A549 (cell line): ENCODE results near the gene TUBA3C. TPM values are rescaled to one million over a fixed set of nuclear protein-coding genes. Genes with fewer than 3 reads are reported as not detected.

Experiments used
- ATAC-seq, 2 experiments: fragments of 200-7000 bp in 1 of 2; fragments of >200 bp in 1 of 2; cut with Nextera tagmentation in 1 of 2; cut with Tn5 transposase in 1 of 2; 3 replicates each; pipeline versions ENCODE4 v1.8.0 to v1.9.1; 2018 to 2020; ENCODE audit warnings: mild to moderate bottlenecking in 1 of 2, moderate library complexity in 1 of 2
- CTCF ChIA-PET: fragments of 300-600 bp; sonication (Branson Sonifier 250); formaldehyde crosslinking; extraction: SDS; loops from one replicate; lab custom pipeline; 2021; ENCODE audit warnings: antibody characterized with exemption, inconsistent platforms; lab: Yijun Ruan, JAX
- POLR2A ChIA-PET: fragments of 350-600 bp; formaldehyde crosslinking; extraction: SDS; loops from one replicate; lab custom pipeline; 2021; ENCODE audit warnings: antibody characterized with exemption, inconsistent platforms; lab: Yijun Ruan, JAX
- DNase-seq, 2 experiments: peaks; one replicate each; pipeline versions ENCODE4 v3.0.0 to v3.0.0-alpha.2; 2011 to 2016; ENCODE audit warnings: low read depth in 1 of 2, low spot score in 1 of 2
- FAIRE-seq: peaks from 2 replicates; lab custom pipeline; 2011; peaks lifted over from hg19 to GRCh38; lab: Jason Lieb, UNC
- H3K27ac ChIP-seq, 2 experiments: fragments of >200 bp; sonication (Bioruptor Twin); formaldehyde crosslinking; 3 replicates each; pipeline ENCODE4 v1.5.1; 2016 to 2017
- H3K4me1 ChIP-seq: fragments of >200 bp; sonication (Bioruptor Twin); formaldehyde crosslinking; 3 replicates; pipeline ENCODE4 v1.6.1; 2016
- H3K4me2 ChIP-seq: fragments of >200 bp; sonication (Bioruptor Twin); formaldehyde crosslinking; 3 replicates; pipeline ENCODE4 v1.6.1; 2016
- H3K4me3 ChIP-seq: fragments of >200 bp; sonication (Bioruptor Twin); formaldehyde crosslinking; 3 replicates; pipeline ENCODE4 v1.5.1; 2016
- H3K9me3 ChIP-seq: fragments of >200 bp; sonication (Bioruptor Twin); formaldehyde crosslinking; 3 replicates; pipeline ENCODE4 v1.6.1; 2016
- ATOH8 ChIP-seq: fragments of 250-450 bp; sonication (Bioruptor Pico); IDR thresholded peaks from 2 replicates; pipeline ENCODE4 v1.5.0; 2020; ENCODE audit warnings: low read depth, mild to moderate bottlenecking, moderate library complexity
- BHLHE40 ChIP-seq: IDR thresholded peaks from 2 replicates; pipeline ENCODE4 v1.6.1; 2012; ENCODE audit warnings: low read depth, low read length, inconsistent platforms
- CEBPB ChIP-seq, 2 experiments: fragments of >200 bp in 1 of 2; sonication (Bioruptor Twin) in 1 of 2; formaldehyde crosslinking in 1 of 2; IDR thresholded peaks; 2 replicates each; pipeline ENCODE4 v1.6.1; 2012 to 2016
- E2F6 ChIP-seq: IDR thresholded peaks from 2 replicates; pipeline ENCODE4 v1.6.1; 2012; ENCODE audit warnings: low read depth, borderline replicate concordance
- EHMT2 ChIP-seq: fragments of 200-600 bp; sonication (generic); IDR thresholded peaks from 2 replicates; pipeline ENCODE4 v1.6.1; 2016; ENCODE audit warnings: antibody characterized with exemption, low read depth, mild to moderate bottlenecking, moderate library complexity
- ELK1 ChIP-seq: fragments of 150-350 bp; IDR thresholded peaks from 2 replicates; pipeline ENCODE4 v1.6.1; 2014; ENCODE audit warnings: low read depth, mild to moderate bottlenecking, low read length
- EP300 ChIP-seq, 2 experiments: fragments of >200 bp; sonication (Bioruptor Twin); formaldehyde crosslinking; IDR thresholded peaks; 2 replicates in 1 of 2; 3 replicates in 1 of 2; pipeline ENCODE4 v1.6.1; 2016 to 2017
- HEYL ChIP-seq: fragments of 250-450 bp; sonication (Bioruptor Pico); IDR thresholded peaks from 2 replicates; pipeline ENCODE4 v1.8.0; 2021; ENCODE audit warnings: mild to moderate bottlenecking, moderate library complexity
- HOXA7 ChIP-seq: fragments of 250-450 bp; sonication (Bioruptor Pico); IDR thresholded peaks from 2 replicates; pipeline ENCODE4 v1.5.0; 2020; ENCODE audit warnings: mild to moderate bottlenecking, moderate library complexity
- JUN ChIP-seq, 2 experiments: fragments of >200 bp; sonication (Bioruptor Twin); formaldehyde crosslinking; IDR thresholded peaks; 2 replicates in 1 of 2; 3 replicates in 1 of 2; pipeline ENCODE4 v1.6.1; 2016 to 2017
- NPAS2 ChIP-seq: fragments of 250-450 bp; sonication (Bioruptor Pico); IDR thresholded peaks from 2 replicates; pipeline ENCODE4 v1.8.0; 2022; ENCODE audit warnings: mild to moderate bottlenecking, moderate library complexity, borderline replicate concordance
- POLR2AphosphoS2 ChIP-seq: conservative IDR thresholded peaks from 2 replicates; pipeline ENCODE4 v1.6.1; 2012; ENCODE audit warnings: low read length, improper control_type of control experiment, inconsistent platforms
- RAD21 ChIP-seq, 2 experiments: fragments of >200 bp in 1 of 2; sonication (Bioruptor Twin) in 1 of 2; formaldehyde crosslinking in 1 of 2; IDR thresholded peaks in 1 of 2; conservative IDR thresholded peaks in 1 of 2; 2 replicates in 1 of 2; 3 replicates in 1 of 2; pipeline ENCODE4 v1.6.1; 2012 to 2018; ENCODE audit warnings: inconsistent platforms in 1 of 2
- TP53 ChIP-seq: fragments of 250-450 bp; sonication (Bioruptor Pico); IDR thresholded peaks from 2 replicates; pipeline ENCODE4 v1.5.0; 2021; ENCODE audit warnings: mild to moderate bottlenecking, moderate library complexity
- USF2 ChIP-seq: fragments of 450-650 bp; IDR thresholded peaks from 2 replicates; pipeline ENCODE4 v1.6.1; 2014; ENCODE audit warnings: antibody characterized with exemption
- ZFP36 ChIP-seq: fragments of 450-650 bp; IDR thresholded peaks from 2 replicates; pipeline ENCODE4 v1.6.1; 2014; ENCODE audit warnings: borderline replicate concordance; ENCODE audit not compliant: partially characterized antibody
- ZNF302 ChIP-seq: fragments of 250-450 bp; sonication (Bioruptor Pico); IDR thresholded peaks from 2 replicates; pipeline ENCODE4 v1.9.0; 2021; ENCODE audit warnings: inconsistent platforms, mild to moderate bottlenecking, moderate library complexity
- WGBS: methylation state at CpG from one replicate; pipeline ENCODE4 v1.1.6; 2017; ENCODE audit errors: missing lambda C conversion rate; 5-methylcytosine and 5-hydroxymethylcytosine counted together
- polyA plus RNA-seq, 4 experiments: library from polyadenylated mRNA; depleted of rRNA in 3 of 4; stranded (reverse); fragments of >200 nt; fragmentation: RNase III in 1 of 4; extraction: RNeasy Plus Mini Kit Qiagen cat#74134 plus additional on column Dnase treatment in 1 of 4; gene quantifications; 2 replicates in 3 of 4; 3 replicates in 1 of 4; pipeline ENCODE4 v1.2.3, GENCODE V29; 2011 to 2017

TUBA3C gene
- polyA plus RNA-seq, 2 of the 4 experiments (the other 2 are of a cell fraction), result not detected

- no peak for TF ChIP-seq NPAS2 (CRISPR knock-in tag)
- TF ChIP-seq ZFP36, result no peak
- TF ChIP-seq EHMT2, result no peak
- no peak for TF ChIP-seq JUN (IDR thresholded peaks at IDR 0.05)
- no peak for TF ChIP-seq CEBPB (IDR thresholded peaks at IDR 0.05)
- no peak for TF ChIP-seq BHLHE40
Measured at GRCh38 chr13:19151581-19152263, 29.9 kb downstream of the TUBA3C start (continued).

GRCh38 chr13:19150712-19151228 lies 30.9 kb downstream of the TUBA3C start:
- FAIRE-seq (no peak), DNase-seq (no peak), ATAC-seq (no peak)
- Histone ChIP-seq H3K4me3 (no peak overlapping the region), H3K9me3 (no peaks in the 10 kb centered on the region), H3K4me1 (no peaks in the 10 kb centered on the region), H3K4me2 (no peak overlapping the region), H3K27ac (no peak overlapping the region)
- CTCF ChIA-PET, result no interaction called here
- 19% methylated on average over 3 of the region's 8 CpGs for WGBS
- TF ChIP-seq ATOH8 (CRISPR knock-in tag) (no peak), TP53 (CRISPR knock-in tag) (no peak), ZNF302 (CRISPR knock-in tag) (no peak), HOXA7 (CRISPR knock-in tag) (no peak), EP300 (IDR thresholded peaks at IDR 0.05) (no peak), RAD21 (conservative IDR thresholded peaks at IDR 0.05 in 1 of 2, IDR thresholded peaks at IDR 0.05 in 1 of 2) (no peak), ELK1 (no peak)
- POLR2A ChIA-PET, result no interaction called here

GRCh38 chr13:19150226-19150625 lies 31.4 kb downstream of the TUBA3C start:
- Histone ChIP-seq H3K4me2 (no peak overlapping the region), H3K27ac (no peak overlapping the region), H3K4me3 (no peak overlapping the region), H3K9me3 (no peaks in the 10 kb centered on the region), H3K4me1 (no peaks in the 10 kb centered on the region)
- CTCF ChIA-PET, result no interaction called here
- 14% methylated on average over 7 of the region's 10 CpGs for WGBS
- POLR2A ChIA-PET, result no interaction called here
- DNase-seq (no peak), FAIRE-seq (no peak), ATAC-seq (no peak)
- TF ChIP-seq RAD21 (conservative IDR thresholded peaks at IDR 0.05 in 1 of 2, IDR thresholded peaks at IDR 0.05 in 1 of 2) (no peak), TP53 (CRISPR knock-in tag) (no peak), JUN (IDR thresholded peaks at IDR 0.05) (no peak), HEYL (CRISPR knock-in tag) (no peak), USF2 (no peak), POLR2AphosphoS2 (no peak), E2F6 (no peak)
